Erythroblast (primary cell): Measurements from ENCODE around the gene GRPR.

Source experiments
- GATA1 ChIP-seq: IDR thresholded peaks from 2 replicates; pipeline ENCODE4 v1.6.1; 2011; ENCODE audit warnings: low read depth, mild to moderate bottlenecking, control low read depth, low read length, moderate library complexity
- POLR2A ChIP-seq: IDR thresholded peaks from 2 replicates; pipeline ENCODE4 v1.6.1; 2011; ENCODE audit warnings: mild to moderate bottlenecking, low read length

DNA sequence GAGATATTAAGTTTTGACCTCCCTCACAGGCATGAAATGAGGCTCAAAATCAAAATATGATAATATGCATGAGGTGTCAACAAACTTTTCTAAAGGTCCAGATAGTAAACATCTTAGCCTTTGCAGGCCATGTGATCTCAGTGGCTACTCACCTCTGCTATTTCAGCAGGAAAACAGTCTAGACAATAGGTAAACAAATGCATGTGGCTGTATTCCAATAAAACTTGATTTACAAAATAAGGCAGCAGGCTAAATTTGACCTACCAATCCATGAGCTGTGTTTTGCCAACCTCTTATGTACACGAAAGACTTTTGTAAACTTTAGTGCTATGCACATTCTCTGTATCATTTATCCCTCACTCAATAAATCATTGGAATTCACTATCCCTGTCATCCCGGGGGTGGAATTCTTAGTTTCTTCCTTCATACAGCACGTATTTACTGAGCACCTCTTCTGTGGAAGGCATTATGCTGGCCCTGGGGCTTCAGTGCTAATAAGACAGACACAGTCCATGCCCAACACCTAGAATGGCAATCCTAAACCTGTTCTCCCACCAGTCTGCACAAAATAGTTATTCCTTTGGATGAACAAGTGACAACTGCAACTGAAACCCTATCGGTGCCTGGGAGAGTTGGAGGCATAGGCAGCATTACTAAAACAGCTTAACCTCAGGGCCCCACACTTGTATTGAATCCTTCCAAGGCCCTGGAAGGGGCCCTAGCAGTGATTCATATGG, 63.8 kb downstream of the GRPR start:
- TF ChIP-seq POLR2A (no peak), GATA1 (no peak)
